MCF 10A (cell line): Measurements from ENCODE around the gene TMEFF1. TPM values are rescaled to one million over a fixed set of nuclear protein-coding genes. Genes with fewer than 3 reads are reported as not detected.

ENCODE experiments used
- BruUV-seq: library from RNA; stranded (reverse); fragments of 400-500 nt; replicated peaks from 2 replicates; lab custom pipeline; 2021; lab: Mats Ljungman, UMichigan
- CTCF ChIA-PET: fragments of 300-600 bp; sonication (Branson Sonifier 250); formaldehyde crosslinking; extraction: SDS; loops from one replicate; lab custom pipeline; 2021; ENCODE audit warnings: antibody characterized with exemption, inconsistent platforms; lab: Yijun Ruan, JAX
- POLR2A ChIA-PET: fragments of 300-600, 350-650 bp; sonication (Branson Sonifier 250); formaldehyde crosslinking; extraction: SDS; loops from one replicate; lab custom pipeline; 2020; ENCODE audit warnings: antibody characterized with exemption, inconsistent platforms; lab: Yijun Ruan, JAX
- DNase-seq: peaks from one replicate; pipeline ENCODE4 v3.0.0-alpha.2; 2018; ENCODE audit not compliant: unreplicated experiment
- H3K27ac Mint-ChIP-seq: one replicate; pipeline ENCODE4 v1.8.0; 2022; ENCODE audit warnings: mild to moderate bottlenecking, low read depth, mixed read lengths; ENCODE audit not compliant: unreplicated experiment
- H3K27me3 Mint-ChIP-seq: one replicate; pipeline ENCODE4 v1.8.0; 2022; ENCODE audit warnings: mixed read lengths; ENCODE audit not compliant: insufficient read depth, unreplicated experiment
- H3K36me3 Mint-ChIP-seq: one replicate; pipeline ENCODE4 v1.8.0; 2022; ENCODE audit warnings: mild to moderate bottlenecking, moderate library complexity, mixed read lengths; ENCODE audit not compliant: insufficient read depth, unreplicated experiment
- H3K4me1 Mint-ChIP-seq: one replicate; pipeline ENCODE4 v1.8.0; 2022; ENCODE audit warnings: mixed read lengths; ENCODE audit not compliant: insufficient read depth, unreplicated experiment
- H3K4me3 Mint-ChIP-seq: one replicate; pipeline ENCODE4 v1.8.0; 2022; ENCODE audit warnings: mild to moderate bottlenecking, moderate library complexity, mixed read lengths; ENCODE audit not compliant: unreplicated experiment
- H3K9me3 Mint-ChIP-seq: one replicate; pipeline ENCODE4 v1.8.0; 2022; ENCODE audit warnings: mixed read lengths; ENCODE audit not compliant: unreplicated experiment
- CTCF ChIP-seq: fragments of 200-600 bp; IDR thresholded peaks from one replicate; pipeline ENCODE4 v1.8.0; 2022; ENCODE audit warnings: antibody characterized with exemption, mild to moderate bottlenecking; ENCODE audit not compliant: unreplicated experiment
- intact Hi-C: fragments of 100-400 bp; cut with micrococcal nuclease; formaldehyde crosslinking; loops from 2 replicates; pipeline ENCODE4 v1.14.1; 2022
- total RNA-seq: library from RNA; stranded (reverse); gene quantifications from 2 replicates; pipeline ENCODE4 v1.2.3, GENCODE V29; 2022

Gene TMEFF1
- total RNA-seq, 1 experiment from 2014 or later, result 0.28 TPM

GRCh38 chr9:100598641-100599145 is 125.7 kb downstream of the TMEFF1 start:
- Mint-ChIP-seq H3K27me3 (peaks cover 14% of the 10 kb centered on the region), H3K4me1 (peaks cover 16% of the 10 kb centered on the region), H3K9me3 (no peaks in the 10 kb centered on the region), H3K36me3 (no peaks in the 10 kb centered on the region), H3K4me3 (peak overlapping the region; percentile 69), H3K27ac (no peak overlapping the region)
- POLR2A ChIA-PET, result interaction anchor here (0.5 kb wide), 1 partner anchor 246 kb away, joined by 4 read pairs; no protein-coding TSS in a partner anchor
- DNase-seq, result peak; percentile 73
- BruUV-seq, result no TSS peak
- CTCF ChIA-PET, result interaction anchor here (0.5 to 6.5 kb wide), 13 partner anchors 10 to 862 kb away, joined by 3 to 129 read pairs (median 4); no protein-coding TSS in a partner anchor
- no peak for TF ChIP-seq CTCF
- intact Hi-C loops, result loop anchor here (5.0 kb wide), 6 partner anchors 171 to 1751 kb away; partner anchors contain the start of gene MSANTD3

- no peaks in the 10 kb centered on the region for H3K9me3 Mint-ChIP-seq
- CTCF ChIA-PET, result interaction anchor here (0.5 to 6.5 kb wide), 57 partner anchors 9 to 1414 kb away, joined by 3 to 129 read pairs (median 4); no protein-coding TSS in a partner anchor
- POLR2A ChIA-PET, result interaction anchor here (2.4 kb wide), 1 partner anchor 711 kb away, joined by 9 read pairs; no protein-coding TSS in a partner anchor
- DNase-seq, result no peak
- no peaks in the 10 kb centered on the region for H3K36me3 Mint-ChIP-seq
- H3K27me3 Mint-ChIP-seq, result peaks cover 14% of the 10 kb centered on the region
- intact Hi-C loops, result loop anchor here (5.0 kb wide), 2 partner anchors 112 to 787 kb away; partner anchors contain the start of gene BAAT
- no peak for TF ChIP-seq CTCF
- peaks cover 16% of the 10 kb centered on the region for H3K4me1 Mint-ChIP-seq
- no TSS peak for BruUV-seq
- no peak overlapping the region for H3K27ac Mint-ChIP-seq
- H3K4me3 Mint-ChIP-seq, result no peak overlapping the region
Measured at GRCh38 chr9:100600521-100601079, 127.7 kb downstream of the TMEFF1 start.

GRCh38 chr9:100601216-100601615 is 128.3 kb downstream of the TMEFF1 start:
- intact Hi-C loops, result loop anchor here (5.0 kb wide), 2 partner anchors 111 to 786 kb away; partner anchors contain the start of gene BAAT
- no peak overlapping the region for H3K4me3 Mint-ChIP-seq

More at GRCh38 chr9:100601216-100601615, 128.3 kb downstream of the TMEFF1 start:
- peak; percentile 63 for TF ChIP-seq CTCF
- Mint-ChIP-seq H3K27me3 (peaks cover 14% of the 10 kb centered on the region), H3K36me3 (no peaks in the 10 kb centered on the region), H3K27ac (no peak overlapping the region), H3K9me3 (no peaks in the 10 kb centered on the region), H3K4me1 (peaks cover 16% of the 10 kb centered on the region)
- ChIA-PET CTCF (interaction anchor here (0.5 to 6.5 kb wide), 85 partner anchors 9 to 1415 kb away, joined by 3 to 129 read pairs (median 4); no protein-coding TSS in a partner anchor), POLR2A (interaction anchor here (1.0 to 2.4 kb wide), 3 partner anchors 707 to 797 kb away, joined by 3 to 9 read pairs (median 3); partner anchors contain the start of gene MRPL50)
- no TSS peak for BruUV-seq
- peak; percentile 71 for DNase-seq
